NCI-H82 (cell line): ENCODE data around the gene TSKS.

Experiments
- DNase-seq: peaks from one replicate; lab custom pipeline; 2025; lab: John Stamatoyannopoulos, UW

Gene TSKS

DNA sequence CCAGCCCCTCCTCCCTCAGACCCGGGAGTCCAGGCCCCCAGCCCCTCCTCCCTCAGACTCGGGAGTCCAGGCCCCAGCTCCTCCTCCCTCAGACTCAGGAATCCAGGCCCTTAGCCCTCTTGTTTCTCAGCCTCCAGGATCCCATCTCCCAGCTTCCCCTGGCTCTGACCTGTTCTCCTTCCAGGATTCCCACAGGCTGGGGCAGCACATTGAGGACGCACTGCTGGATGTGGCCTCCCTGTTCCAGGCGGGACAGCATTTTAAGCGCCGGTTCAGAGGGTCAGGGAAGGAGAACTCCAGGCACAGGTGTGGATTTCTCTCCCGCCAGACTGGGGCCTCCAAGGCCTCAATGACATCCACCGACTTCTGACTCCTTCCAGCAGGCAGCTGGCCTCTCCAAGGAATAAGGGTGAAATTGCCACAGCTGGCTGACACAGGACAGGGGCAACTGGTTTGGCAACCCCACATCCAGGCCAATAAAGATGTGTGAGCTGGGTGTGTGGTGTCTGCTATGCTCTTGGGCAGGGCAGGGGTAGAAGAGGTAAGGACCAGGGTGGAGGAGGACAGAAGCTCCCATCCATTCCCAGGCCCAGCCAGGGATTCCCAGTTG is 49.8 kb downstream of the TSKS start:
- no peak for DNase-seq

DNA sequence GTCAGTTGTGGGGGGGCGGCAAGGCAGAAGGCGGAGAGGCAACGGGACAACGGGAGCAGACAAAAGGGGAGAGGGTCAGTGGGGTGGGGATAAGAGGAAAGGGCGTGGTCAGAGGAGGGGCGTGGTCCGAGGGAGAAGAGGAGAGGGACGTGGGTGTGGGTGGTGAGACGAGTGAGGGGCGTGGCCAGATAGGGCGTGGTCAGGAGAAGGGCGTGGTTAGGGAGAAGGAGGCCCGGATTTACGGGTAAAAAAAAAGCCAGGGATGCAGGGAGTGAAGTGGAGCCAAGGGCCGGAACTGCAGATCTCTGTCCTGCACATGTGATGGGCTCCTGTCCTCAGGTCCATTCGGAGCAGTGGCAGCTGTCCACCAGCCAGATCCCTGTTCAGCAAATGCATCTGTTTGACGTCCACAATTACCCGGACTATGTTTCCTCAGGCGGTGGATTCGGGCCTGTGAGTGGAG is 50.7 kb downstream of the TSKS start:
- peak; percentile 97 for DNase-seq

DNA sequence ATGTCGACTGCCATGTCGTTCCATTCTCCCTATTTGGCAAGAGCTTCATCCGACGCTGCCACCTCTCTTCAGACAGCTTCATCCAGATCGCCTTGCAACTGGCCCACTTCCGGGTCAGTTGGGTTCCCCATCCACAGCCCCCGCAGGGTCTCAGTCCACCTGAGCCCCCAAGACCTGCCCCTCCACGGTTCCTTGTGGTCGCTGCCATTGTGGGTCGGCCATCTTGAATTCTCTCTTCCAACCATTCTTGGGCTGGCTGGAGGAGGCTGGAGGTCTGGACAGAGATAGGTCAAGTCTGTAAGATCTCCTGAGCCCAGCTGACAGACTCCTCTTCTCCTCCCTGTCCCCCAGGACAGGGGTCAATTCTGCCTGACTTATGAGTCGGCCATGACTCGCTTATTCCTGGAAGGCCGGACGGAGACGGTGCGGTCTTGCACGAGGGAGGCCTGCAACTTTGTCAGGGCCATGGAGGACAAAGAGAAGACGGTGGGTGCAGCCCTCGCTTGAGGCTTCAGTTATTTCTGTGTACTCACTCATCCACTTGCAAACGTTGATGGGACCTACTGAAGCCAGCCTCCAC is 52.6 kb downstream of the TSKS start:
- no peak for DNase-seq

DNA sequence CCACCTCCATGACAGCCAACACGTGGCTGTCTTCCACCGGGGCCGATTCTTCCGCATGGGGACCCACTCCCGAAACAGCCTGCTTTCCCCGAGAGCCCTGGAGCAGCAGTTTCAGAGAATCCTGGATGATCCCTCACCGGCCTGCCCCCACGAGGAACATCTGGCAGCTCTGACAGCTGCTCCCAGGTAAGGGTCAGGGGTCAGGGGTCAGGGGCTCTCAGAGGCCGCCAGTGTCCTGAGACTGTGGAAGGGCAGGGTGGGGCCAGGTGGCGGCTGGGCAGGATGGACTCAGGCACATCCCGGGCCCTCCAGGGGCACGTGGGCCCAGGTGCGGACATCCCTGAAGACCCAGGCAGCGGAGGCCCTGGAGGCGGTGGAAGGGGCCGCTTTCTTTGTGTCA is 57.2 kb downstream of the TSKS start:
- DNase-seq = no peak

DNA sequence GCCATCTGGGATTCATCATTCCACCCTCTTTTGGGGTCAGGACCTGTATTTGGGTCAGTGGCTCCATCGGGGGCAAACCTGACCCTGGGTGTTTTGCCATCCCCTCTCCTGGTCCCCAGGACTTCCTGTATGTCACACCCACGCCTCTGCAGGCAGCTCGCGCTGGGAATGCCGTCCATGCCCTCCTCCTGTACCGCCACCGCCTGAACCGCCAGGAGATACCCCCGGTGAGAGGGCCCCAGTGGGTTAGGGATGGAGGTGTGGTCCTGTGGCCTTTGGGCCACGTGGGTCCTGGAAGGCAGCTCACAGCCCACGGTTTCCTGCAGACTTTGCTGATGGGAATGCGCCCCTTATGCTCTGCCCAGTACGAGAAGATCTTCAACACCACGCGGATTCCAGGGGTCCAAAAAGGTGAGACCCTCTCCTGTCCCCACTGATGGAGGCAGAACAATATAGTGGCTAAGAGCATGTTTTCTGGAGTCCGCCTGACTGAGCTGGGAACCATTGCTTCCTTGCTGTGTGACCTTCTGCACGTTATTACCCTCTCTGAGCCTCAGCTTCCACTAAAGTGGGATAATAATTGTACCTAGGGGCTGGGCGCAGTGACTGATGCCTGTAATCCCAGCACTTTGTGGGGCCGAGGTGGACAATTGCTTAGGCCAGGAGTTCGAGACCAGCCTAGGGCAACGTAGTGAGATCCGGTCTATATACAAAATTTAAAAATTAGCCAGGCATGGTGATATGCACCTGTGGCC is 58.0 kb downstream of the TSKS start:
- DNase-seq = no peak

DNA sequence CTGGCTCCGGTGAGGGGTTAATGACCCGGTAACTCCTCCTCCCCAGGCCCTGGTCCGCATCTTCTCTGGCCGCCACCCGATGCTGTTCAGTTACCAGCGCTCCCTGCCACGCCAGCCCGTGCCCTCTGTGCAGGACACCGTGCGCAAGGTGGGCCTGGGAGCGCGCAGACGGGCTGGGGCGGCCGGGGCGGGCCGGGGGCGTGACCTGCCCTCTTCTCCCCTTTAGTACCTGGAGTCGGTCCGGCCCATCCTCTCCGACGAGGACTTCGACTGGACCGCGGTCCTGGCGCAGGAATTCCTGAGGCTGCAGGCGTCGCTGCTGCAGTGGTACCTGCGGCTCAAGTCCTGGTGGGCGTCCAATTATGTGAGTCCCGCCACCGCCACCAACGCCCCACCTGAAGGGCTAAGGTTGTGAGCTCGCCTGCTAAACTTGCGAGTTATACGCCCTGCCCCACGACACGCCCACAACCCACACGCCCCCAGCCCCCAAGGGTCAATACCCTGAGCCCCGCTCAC is 61.8 kb downstream of the TSKS start:
- no peak for DNase-seq

DNA sequence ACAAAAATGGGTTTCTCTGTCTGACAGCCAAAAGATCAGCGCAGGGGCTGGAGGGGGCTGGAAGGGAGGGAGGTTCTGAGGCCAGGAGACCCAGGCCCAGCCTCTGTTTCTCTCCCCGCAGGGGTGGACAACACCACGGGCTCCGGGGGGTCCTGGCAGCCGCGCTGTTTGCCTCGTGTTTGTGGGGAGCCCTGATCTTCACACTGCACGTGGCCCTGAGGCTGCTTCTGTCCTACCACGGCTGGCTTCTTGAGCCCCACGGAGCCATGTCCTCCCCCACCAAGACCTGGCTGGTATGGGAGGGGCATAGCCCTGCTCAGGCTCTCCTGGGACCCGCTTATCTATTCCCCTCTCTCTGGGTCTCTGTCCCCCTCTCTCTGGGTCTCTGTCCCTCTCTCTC is 62.5 kb downstream of the TSKS start:
- no peak for DNase-seq

DNA sequence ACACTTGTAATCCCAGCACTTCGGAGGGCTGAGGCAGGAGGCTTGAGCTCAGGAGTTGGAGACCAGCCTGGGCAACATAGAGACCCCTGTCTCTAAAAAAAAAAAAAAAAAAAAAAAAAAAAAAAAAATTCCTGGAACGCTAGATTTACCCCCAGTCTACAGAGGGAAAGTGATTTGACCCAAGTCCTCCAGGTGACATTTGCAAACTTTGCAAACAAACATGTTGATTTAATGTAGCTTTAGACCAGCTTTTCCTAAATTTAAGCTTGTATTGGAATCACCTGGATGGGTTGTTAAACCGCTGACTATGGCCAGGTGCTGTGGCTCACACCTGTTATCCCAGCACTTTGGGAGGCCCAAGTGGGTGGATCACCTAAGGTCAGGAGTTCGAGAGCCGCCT is 63.7 kb downstream of the TSKS start:
- no peak for DNase-seq

DNA sequence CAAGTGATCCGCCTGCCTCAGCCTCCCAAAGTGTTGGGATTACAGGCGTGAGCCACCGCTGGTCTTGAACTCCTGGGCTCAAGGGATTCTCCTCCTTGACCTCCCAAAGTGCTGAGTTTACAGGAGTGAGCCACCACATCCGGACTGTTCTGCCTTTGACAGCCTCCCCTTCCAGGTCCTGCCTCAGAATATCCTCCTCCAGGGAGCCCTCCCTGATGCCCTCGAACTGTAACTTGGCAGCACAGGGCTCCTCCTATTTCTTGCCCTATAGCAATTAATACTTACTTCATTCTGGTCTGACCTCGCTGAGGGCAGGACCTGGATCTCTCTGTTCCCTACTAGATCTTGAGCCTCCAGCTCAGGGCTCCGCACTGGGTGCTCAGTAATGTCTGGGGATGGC is 66.2 kb downstream of the TSKS start:
- no peak for DNase-seq

DNA sequence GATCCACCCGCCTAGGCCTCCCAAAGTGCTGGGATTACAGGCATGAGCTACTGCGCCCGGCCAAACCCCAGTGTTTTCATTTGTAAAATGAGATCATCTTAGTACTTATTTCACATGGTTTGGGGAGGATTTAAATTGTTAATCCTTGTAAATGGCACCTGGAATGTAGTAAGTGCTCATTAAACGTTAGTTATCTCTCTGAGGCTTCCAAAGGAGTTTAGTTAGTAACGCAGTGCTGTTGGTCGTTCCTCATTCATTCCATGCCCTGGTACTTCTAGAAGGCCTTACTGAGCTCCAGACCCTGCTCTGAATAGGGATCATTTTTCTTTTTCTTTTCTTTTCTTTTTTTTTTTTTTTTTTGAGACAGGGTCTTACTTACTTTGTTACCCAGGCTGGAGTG is 67.0 kb downstream of the TSKS start:
- DNase-seq = peak; percentile 31

DNA sequence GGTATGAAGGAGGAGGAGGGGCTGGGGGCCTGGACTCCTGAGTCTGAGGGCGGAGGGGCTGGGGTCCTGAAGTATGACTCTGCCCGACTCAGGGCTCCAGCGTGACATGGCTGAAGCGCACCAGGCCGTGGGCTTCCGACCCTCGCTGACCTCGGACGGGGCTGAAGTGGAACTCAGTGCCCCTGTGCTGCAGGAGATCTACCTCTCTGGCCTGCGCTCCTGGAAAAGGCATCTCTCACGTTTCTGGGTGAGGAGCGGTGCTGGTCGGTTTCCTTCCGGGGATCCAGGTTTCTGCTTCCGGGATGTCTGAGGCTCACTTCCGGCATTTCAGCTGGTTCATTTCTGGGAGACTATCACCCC is 71.0 kb downstream of the TSKS start:
- peak; percentile 41 for DNase-seq

DNA sequence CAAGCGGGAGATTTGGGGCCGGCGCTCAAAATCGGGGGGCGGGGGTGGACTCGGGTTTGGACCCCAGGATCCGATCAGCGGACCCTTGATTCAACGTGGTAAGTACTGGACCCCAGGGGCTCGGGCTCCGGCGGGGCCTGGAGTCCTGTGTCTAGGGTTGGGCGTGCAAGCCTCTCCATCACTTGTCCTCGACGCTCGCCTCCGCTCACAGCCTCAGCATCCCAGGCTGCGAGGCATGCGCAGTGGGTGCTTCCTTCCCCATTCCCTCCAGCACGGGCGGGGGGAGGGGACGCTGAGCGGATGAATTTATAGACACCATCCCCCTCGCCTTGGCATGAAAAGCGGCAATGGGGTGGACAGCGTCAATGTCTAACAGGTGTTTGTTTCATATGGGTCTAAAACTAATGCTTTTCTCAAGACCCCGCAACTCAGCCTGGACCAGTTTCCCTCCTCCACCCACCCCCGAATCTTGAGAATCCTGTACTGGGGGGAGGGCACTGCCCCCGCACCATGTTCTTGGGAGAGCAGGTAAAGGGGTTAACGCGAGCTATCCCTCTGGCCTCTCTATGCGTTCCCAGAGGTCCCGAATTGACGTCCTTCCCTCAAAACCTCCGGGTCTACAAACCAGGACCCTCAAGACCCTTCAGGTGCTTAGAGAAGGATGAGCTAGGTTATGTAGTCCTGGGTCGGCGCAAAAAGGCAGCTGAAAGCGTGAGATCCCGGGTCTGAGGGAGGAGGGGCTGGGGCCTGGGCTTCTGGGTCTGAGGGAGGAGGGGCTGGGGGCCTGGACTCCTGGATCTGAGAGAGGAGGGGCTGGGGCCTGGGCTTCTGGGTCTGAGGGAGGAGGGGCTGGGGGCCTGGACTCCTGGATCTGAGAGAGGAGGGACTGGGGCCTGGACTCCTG is 71.6 kb downstream of the TSKS start:
- peak; percentile 96 for DNase-seq

DNA sequence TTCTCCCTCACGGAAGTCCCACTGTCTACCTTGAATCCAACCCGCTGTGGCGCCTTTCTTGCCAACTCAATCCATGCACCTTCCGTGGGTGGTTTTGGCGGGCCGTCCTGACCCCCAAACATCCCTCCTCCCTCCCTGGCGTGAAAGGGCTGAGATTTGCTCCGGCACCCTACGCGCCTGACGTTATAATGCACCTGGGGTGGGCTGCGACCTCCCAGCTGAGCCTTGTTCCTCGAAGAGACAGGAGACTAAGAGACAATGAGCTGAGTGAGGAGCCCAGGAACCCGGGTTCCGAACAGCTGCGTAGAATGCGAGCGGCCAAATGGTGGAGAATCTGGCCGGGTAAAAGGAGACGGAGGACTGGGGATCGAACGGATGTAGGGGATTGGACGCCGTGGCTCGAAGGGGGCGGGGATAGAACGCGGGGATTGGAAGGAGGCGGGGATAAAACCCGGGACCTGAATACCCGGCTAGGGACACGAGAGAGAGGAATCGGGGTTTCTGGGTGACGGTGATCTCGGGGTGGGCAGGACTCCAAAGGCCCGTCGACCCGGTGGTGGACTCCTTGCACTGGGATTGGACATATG is 72.4 kb downstream of the TSKS start, which contains the start of gene CPT1C:
Gene CPT1C, plus strand, starts transcription at position 461 of the 587 bp plus-strand sequence. CDS start 1,137 bp downstream, outside the sequence.
- peak; percentile 98 for DNase-seq

DNA sequence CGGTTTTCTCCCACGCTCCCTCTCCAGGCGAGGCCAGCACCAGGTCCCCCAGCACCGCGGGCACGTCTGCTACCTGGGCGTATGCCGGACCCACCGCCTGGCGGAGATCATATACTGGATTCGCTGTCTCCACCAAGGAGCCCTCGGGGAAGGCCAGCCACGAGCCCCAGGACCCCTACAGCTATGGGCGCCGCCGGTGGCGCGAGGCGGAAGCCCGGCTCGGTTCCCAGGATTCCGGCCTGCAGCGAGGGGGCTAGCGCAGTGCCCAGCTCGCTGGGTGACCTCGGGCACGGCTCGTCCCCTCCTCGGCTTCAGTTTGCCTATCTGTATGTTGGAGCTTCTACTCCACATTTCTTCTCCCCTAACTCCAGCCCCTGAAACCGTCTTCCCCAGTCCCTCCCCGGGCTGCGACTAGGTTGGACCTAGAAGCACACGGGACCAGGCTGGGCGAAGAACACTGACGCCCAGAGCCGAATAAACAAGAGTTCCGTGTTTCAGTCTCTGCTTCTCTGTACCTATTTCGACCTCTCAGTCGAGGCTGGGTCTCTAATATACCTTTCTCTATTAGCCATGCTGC is 72.9 kb downstream of the TSKS start:
- DNase-seq = no peak
